ENCODE data around the gene BANK1. TPM values are rescaled to one million over a fixed set of nuclear protein-coding genes. Genes with fewer than 3 reads are reported as not detected.

Gene BANK1
- total and polyA plus RNA-seq, 8 donors = 0.31 to 24.3 (median 2.1) TPM; not detected in 1

GRCh38 chr4:101777431-101777830 is 13.1 kb upstream of the BANK1 start:
- TF ChIP-seq EP300 (IDR thresholded peaks at IDR 0.05) = no peak
- TF ChIP-seq POLR2A (IDR thresholded peaks at IDR 0.05) = no peak
- no peak for TF ChIP-seq POLR2AphosphoS5 (IDR thresholded peaks at IDR 0.05)
- TF ChIP-seq, protein P1, sequence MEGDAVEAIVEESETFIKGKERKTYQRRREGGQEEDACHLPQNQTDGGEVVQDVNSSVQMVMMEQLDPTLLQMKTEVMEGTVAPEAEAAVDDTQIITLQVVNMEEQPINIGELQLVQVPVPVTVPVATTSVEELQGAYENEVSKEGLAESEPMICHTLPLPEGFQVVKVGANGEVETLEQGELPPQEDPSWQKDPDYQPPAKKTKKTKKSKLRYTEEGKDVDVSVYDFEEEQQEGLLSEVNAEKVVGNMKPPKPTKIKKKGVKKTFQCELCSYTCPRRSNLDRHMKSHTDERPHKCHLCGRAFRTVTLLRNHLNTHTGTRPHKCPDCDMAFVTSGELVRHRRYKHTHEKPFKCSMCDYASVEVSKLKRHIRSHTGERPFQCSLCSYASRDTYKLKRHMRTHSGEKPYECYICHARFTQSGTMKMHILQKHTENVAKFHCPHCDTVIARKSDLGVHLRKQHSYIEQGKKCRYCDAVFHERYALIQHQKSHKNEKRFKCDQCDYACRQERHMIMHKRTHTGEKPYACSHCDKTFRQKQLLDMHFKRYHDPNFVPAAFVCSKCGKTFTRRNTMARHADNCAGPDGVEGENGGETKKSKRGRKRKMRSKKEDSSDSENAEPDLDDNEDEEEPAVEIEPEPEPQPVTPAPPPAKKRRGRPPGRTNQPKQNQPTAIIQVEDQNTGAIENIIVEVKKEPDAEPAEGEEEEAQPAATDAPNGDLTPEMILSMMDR (IDR thresholded peaks at IDR 0.05) = no peak
- WGBS, 5 donors = 85 to 100% (median 91%) methylated on average over 1 of the region's 1 CpG
- Histone ChIP-seq H3K9me3 (peaks cover 0 to 5% (median under 1%) of the 10 kb centered on the region in 4 donors), H3K27ac (no peak overlapping the region), H3K4me3 (no peak overlapping the region), H3K27me3 (no peaks in the 10 kb centered on the region), H3K36me3 (no peaks in the 10 kb centered on the region), H3K4me1 (no peaks in the 10 kb centered on the region)
- DNase-seq = no peak
- intact Hi-C loops (cut with DNase I; ENCODE audit: low total_unique reads) = no loop called here

DNA sequence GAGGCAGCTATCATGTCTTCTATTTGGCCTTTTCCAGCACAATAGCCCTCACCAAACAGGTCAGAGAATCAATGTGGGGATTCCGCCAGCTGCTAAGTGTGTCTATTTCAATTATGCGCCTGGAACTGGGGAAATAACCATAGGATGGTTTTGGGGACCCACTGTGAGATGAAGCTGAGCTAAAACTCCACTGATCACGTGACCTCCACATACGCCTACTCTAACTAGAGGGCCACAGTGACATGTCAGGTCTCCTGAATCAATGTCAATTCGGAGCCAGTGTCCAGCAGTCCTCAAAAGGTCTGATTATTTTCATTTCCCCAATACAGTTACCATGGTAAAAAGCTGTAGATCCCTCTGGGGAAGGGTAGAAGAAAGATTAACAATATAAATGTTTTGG is 10.2 kb upstream of the BANK1 start:
- Histone ChIP-seq H3K27ac (no peak overlapping the region), H3K4me3 (no peak overlapping the region), H3K27me3 (no peaks in the 10 kb centered on the region), H3K36me3 (no peaks in the 10 kb centered on the region), H3K4me1 (no peaks in the 10 kb centered on the region), H3K9me3 (no peaks in the 10 kb centered on the region)
- WGBS, 5 donors = 84 to 92% (median 90%) methylated on average over 5 of the region's 5 CpGs
- TF ChIP-seq EP300 (IDR thresholded peaks at IDR 0.05) (no peak), POLR2A (IDR thresholded peaks at IDR 0.05) (no peak)
- TF ChIP-seq, protein P1 (IDR thresholded peaks at IDR 0.05) = no peak
- DNase-seq = no peak
- intact Hi-C loops (cut with DNase I; ENCODE audit: low total_unique reads) = no loop called here

DNA sequence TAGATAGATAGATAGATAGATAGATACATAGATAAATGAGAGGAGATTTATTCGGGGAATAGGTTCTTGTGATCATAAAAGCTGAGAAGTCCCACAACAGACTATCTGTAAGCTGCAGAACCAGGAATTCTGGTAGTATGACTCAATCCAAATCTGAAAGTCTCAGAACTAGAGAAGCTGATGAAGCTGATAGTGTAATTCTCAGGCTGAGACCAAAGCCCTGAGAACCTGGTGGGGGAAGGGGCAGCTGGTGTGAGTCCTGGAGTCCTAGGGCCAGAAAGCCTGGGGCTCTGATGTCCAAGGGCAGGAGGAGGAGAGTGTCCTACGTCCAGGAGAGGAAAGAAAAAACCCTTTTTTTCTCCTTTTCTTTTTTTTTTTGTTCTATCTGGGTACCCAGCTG is 8.0 kb upstream of the BANK1 start:
- TF ChIP-seq EP300 (IDR thresholded peaks at IDR 0.05) (no peak), POLR2AphosphoS5 (IDR thresholded peaks at IDR 0.05) (no peak), POLR2A (IDR thresholded peaks at IDR 0.05) (no peak)
- TF ChIP-seq, protein P1 (IDR thresholded peaks at IDR 0.05) = no peak
- H3K27me3 ChIP-seq = no peaks in the 10 kb centered on the region
- H3K27ac ChIP-seq = no peak overlapping the region
- intact Hi-C loops (cut with DNase I; ENCODE audit: low total_unique reads) = no loop called here
- no peaks in the 10 kb centered on the region for H3K36me3 ChIP-seq
- no peak for DNase-seq
- no peaks in the 10 kb centered on the region for H3K9me3 ChIP-seq
- WGBS, 5 donors = 56 to 89% (median 76%) methylated on average over 2 of the region's 2 CpGs
- H3K4me3 ChIP-seq = no peak overlapping the region
- H3K4me1 ChIP-seq = no peaks in the 10 kb centered on the region

DNA sequence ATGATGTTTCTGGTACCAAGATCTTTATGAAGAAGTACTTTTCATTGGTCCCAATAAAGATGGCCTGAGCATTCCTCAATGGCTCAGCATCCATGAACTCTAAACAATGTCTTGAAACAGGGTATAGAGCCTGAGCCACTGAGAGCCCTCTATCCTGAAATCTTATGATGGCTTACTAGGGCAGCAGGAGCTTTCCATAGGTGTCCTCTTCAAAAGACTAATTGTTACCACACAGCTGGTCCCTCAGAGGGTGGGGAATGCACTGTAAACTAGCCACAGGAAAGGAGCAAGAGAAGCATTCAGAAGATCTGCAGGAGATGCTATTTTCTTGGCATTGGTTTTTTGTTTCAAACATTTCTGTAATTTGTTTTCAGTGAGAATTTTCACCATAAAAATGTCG is 5.6 kb upstream of the BANK1 start:
- H3K4me1 ChIP-seq = no peaks in the 10 kb centered on the region
- H3K27ac ChIP-seq = no peak overlapping the region
- TF ChIP-seq POLR2A (IDR thresholded peaks at IDR 0.05) = no peak
- TF ChIP-seq, protein P1 (IDR thresholded peaks at IDR 0.05) = no peak
- no peak for TF ChIP-seq POLR2AphosphoS5 (IDR thresholded peaks at IDR 0.05)
- TF ChIP-seq EP300 (IDR thresholded peaks at IDR 0.05) = no peak
- H3K4me3 ChIP-seq = no peak overlapping the region
- intact Hi-C loops (cut with DNase I; ENCODE audit: low total_unique reads) = no loop called here
- no peaks in the 10 kb centered on the region for H3K36me3 ChIP-seq
- no peak for DNase-seq
- no peaks in the 10 kb centered on the region for H3K9me3 ChIP-seq
- H3K27me3 ChIP-seq = no peaks in the 10 kb centered on the region
- WGBS, 5 donors = 38 to 71% (median 53%) methylated on average over 1 of the region's 1 CpG

Measured in stomach (tissue), 9 donors.